Mesodermal cell (in vitro differentiated cells): Measurements from ENCODE around the gene OSM.

Source experiments
- H3K27ac ChIP-seq: 2 replicates; pipeline ENCODE4 v1.7.0; 2013; ENCODE audit warnings: mild to moderate bottlenecking, low read depth, low read length, moderate library complexity; ENCODE audit not compliant: severe bottlenecking
- H3K36me3 ChIP-seq: 2 replicates; pipeline ENCODE4 v1.7.1; 2013; ENCODE audit warnings: mild to moderate bottlenecking, low read length, moderate library complexity; ENCODE audit not compliant: control insufficient read depth, insufficient read depth
- H3K4me1 ChIP-seq: one replicate; pipeline ENCODE4 v1.7.1; 2013; ENCODE audit warnings: mild to moderate bottlenecking, low read length; ENCODE audit not compliant: insufficient read depth, control insufficient read depth, poor library complexity, severe bottlenecking
- H3K4me3 ChIP-seq: 2 replicates; pipeline ENCODE4 v1.7.0; 2013; ENCODE audit warnings: low read length, control low read depth, mild to moderate bottlenecking; ENCODE audit not compliant: insufficient read depth, poor library complexity, severe bottlenecking; ENCODE audit errors: extremely low read depth
- H3K9me3 ChIP-seq: 2 replicates; pipeline ENCODE4 v1.7.1; 2013; ENCODE audit warnings: mild to moderate bottlenecking, low read length, moderate library complexity; ENCODE audit not compliant: control insufficient read depth
- WGBS, 2 experiments: methylation state at CpG; one replicate each; pipeline ENCODE4 v1.1.5; 2013; ENCODE audit warnings: missing lambda C conversion rate in 2 of 2; ENCODE audit not compliant: insufficient coverage in 2 of 2; 5-methylcytosine and 5-hydroxymethylcytosine counted together

The OSM gene

DNA sequence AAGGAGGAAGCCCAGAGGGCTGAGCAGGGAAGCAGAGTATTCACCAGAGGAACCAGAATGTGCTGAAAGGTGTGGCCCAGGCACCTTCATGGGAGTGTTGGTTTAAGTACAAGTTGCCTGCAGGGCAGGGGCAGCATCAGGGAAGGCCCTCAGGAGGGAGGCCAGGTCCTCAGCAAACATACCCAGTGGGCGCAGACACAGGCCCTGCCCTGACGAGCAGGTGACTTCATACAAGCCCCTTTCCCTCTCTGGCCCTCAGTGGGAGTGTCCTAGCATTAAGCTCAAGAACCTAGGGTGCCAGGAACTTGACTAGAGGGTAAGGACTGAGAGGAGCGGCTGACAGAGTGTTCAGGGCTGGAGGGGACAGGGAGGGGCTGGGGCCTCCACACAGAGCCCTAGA lies 30.2 kb upstream of the OSM start:
- WGBS, 2 experiments = 80 to 100% methylated on average over 2 of the region's 3 CpGs
- Histone ChIP-seq H3K36me3 (peaks cover 77% of the 10 kb centered on the region), H3K9me3 (no peaks in the 10 kb centered on the region), H3K4me3 (no peak overlapping the region), H3K4me1 (peaks cover 3% of the 10 kb centered on the region), H3K27ac (no peak overlapping the region)

DNA sequence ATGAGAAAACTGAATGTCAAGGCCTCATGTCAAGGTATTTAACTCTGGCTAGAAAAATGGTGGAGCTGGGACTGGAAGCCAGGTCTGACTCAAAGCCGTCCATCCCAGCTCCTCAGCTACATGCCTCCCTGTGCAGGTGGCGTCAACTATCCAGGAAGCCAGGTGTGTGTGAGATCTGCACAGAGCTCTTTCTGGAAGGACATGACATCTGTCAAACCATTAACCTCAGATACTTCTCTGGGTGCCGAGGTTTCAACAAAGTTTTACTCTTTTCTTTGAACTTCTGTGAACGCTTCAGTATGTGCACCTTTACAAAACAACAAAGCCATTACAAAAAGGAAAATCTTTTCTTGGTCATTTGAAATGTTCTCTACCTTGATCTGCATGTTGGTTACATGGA lies 29.7 kb upstream of the OSM start:
- Histone ChIP-seq H3K4me1 (peaks cover 3% of the 10 kb centered on the region), H3K4me3 (no peak overlapping the region), H3K36me3 (peaks cover 78% of the 10 kb centered on the region), H3K27ac (no peak overlapping the region), H3K9me3 (no peaks in the 10 kb centered on the region)
- WGBS, 2 experiments = 95 to 96% methylated on average over 4 of the region's 4 CpGs

DNA sequence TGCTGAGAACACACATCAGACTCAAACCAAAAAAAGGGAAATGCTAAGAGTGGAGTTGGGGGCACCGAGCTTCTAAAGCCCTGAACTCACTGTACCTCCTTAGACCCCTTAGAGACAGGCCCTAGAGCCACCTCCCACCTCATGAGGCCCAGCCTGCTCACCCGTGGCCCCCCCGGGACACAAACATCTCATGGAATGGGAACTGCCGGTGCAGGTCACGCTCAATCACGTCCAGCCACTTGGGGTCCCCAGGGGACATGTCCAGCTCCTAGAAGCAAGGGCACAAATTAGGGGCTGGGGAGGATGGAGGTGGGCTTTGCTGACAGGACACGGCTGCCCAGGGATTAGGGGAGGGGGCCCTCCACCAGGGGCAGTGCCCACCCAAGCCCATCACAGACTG lies 28.9 kb upstream of the OSM start:
- H3K27ac ChIP-seq = no peak overlapping the region
- 89 to 97% methylated on average over 5 to 6 of the region's 7 CpGs for WGBS, 2 experiments
- H3K4me3 ChIP-seq = no peak overlapping the region
- peaks cover 11% of the 10 kb centered on the region for H3K4me1 ChIP-seq
- no peaks in the 10 kb centered on the region for H3K9me3 ChIP-seq
- peaks cover 70% of the 10 kb centered on the region for H3K36me3 ChIP-seq

DNA sequence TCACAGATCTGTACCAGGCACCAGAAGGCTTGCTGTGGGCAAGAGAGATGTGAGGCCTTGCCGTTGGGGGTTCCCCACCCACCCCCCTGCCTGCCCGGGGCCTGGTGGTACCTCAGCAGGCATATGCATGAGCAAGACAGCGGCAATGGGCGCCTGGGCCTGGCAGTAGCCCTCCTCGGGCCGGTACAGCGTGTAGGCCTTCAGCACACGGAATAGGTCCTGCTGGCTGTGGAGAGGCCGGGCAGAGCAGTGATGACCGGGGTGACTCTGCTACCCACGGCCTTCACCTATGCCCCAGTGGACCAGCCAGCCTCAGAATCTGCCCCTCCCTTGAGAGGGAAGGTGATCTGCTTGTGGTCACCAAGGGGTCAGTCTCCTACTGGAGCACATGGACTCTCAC lies 28.2 kb upstream of the OSM start:
- Histone ChIP-seq H3K9me3 (no peaks in the 10 kb centered on the region), H3K27ac (no peak overlapping the region), H3K4me1 (peaks cover 18% of the 10 kb centered on the region), H3K4me3 (no peak overlapping the region), H3K36me3 (peaks cover 64% of the 10 kb centered on the region)
- WGBS, 2 experiments = 94 to 96% methylated on average over 7 to 8 of the region's 11 CpGs

DNA sequence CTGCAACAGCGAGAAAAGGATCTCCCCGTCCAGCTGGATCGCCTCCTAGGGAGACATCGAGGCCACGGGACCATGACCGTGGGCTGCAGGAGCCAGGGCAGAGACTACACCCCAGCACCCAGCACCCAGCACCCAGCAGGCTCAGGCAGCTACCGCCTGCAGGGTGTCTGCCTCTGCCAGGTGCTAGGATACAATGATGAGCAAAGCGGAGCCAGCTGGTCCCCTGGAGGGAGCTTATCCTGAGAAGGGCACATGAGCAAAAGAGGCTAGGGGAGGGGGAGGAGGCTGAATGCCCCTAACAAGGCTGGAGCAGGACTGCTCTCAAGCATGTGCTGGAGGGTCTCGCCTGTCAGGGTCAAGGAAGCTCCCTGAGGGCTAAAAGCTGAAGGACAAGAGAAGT lies 27.4 kb upstream of the OSM start:
- Histone ChIP-seq H3K9me3 (no peaks in the 10 kb centered on the region), H3K4me1 (peaks cover 19% of the 10 kb centered on the region), H3K27ac (no peak overlapping the region), H3K4me3 (no peak overlapping the region), H3K36me3 (peaks cover 56% of the 10 kb centered on the region)
- WGBS, 2 experiments = 89 to 90% methylated on average over 9 of the region's 9 CpGs

DNA sequence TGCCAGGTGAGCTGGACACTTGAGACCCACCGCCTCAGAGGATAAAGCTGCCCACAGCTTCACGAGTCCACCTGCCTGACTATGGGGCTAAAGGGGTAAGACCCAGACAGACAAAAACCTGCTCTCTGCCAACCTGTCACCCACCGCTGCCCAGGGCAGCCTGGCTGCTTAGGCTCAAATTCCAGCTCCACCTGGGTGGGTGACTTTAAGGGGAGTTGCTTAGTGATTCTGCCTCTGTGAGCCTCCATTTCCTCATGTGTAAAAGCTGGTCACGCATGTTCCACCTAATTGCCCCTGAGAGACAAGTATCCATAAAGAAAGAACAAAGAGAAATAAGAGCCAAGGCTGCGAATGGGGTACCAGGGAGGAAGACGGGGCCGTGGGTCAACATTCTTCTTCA lies 26.4 kb upstream of the OSM start:
- peaks cover 51% of the 10 kb centered on the region for H3K36me3 ChIP-seq
- WGBS, 2 experiments = 94 to 96% methylated on average over 5 to 6 of the region's 7 CpGs
- H3K4me1 ChIP-seq = peaks cover 25% of the 10 kb centered on the region
- H3K27ac ChIP-seq = no peak overlapping the region
- H3K9me3 ChIP-seq = no peaks in the 10 kb centered on the region
- H3K4me3 ChIP-seq = no peak overlapping the region

DNA sequence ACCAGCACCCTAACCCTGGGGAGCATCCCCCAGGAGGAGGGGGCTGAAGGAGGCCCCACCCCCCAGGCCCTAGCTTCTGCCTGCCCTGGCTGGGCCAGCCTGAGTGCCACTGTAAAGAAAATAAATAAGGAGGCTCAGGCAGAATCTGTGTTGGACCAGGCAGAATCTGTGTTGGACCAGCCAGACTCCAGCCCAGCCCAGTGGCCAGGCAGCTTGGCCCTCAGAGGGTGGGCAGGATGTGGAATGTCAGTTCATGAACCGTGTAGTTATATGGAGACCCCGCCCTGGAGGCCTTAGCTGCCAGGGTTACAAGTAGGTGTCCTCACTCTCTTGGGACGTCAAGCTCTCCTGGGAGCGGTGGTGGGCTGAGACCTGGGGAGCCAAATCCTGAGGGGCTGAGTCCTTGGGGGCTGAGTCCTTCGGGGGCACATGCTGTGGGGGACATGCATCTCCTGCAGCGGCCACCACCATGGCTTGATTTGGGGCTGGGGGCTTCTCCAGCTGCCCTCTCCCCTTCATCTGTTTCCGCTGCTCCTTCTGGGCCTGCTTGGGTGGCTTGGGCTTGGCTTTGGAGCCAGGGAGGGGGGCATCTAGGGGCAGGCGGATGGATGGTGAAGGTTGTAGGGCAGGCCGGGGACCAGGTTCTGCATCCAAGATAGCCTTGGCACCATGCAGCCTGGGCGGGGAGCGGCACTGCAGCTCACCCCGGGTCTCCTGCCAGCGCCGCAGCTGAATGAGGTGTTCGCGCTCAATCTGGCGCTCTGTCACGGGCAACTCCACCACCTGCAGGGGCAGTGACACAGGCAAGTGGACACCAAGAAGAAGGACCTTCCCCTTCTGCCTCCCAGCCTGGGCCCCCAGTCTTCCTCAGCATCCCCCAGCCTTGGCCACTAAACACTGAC lies 25.7 kb upstream of the OSM start:
- H3K36me3 ChIP-seq = peaks cover 51% of the 10 kb centered on the region
- no peak overlapping the region for H3K4me3 ChIP-seq
- peaks cover 25% of the 10 kb centered on the region for H3K4me1 ChIP-seq
- no peak overlapping the region for H3K27ac ChIP-seq
- 97 to 99% methylated on average over 15 to 16 of the region's 18 CpGs for WGBS, 2 experiments
- no peaks in the 10 kb centered on the region for H3K9me3 ChIP-seq

DNA sequence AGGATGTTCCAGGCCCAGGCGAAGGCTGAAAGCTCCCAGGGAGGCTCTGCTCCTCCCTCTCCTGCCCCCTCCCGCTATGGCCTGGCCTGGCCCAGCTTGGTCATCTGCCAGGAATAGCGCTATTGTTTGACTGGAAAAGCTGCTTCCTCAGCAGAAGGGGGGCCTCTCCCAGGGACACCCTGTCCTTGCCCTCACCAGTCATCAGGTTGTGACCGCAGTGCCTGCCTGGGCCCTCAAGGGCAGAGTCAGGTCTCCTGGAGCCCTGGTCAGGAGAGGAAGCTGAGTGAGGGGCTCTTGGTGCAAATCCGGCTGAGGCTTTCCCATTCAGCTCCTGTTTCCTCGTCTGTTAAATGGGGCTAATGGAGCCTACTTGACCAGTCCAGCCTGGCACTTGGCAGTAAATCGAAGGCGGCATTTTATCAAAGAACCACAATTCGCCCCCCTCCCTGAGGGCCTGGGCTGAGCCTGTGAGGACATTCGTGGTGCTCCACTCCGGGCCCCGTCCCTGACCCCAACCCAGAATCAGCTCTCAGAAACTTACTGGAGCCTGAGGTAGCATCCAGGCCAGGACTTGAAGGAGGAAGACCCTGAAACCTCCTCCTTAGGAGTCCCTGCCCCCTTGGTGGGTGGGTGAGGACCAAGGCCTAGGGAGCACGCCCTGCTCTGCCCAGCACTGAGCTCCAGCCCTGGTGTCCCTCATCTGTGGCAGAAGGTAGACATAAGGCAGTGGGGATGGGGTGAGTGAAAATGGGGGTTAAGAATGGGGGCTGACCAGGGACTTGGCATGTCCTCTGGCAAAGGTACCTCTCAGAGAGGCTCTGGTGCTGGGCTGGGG lies 24.6 kb upstream of the OSM start:
- 88 to 93% methylated on average over 7 to 9 of the region's 13 CpGs for WGBS, 2 experiments
- Histone ChIP-seq H3K9me3 (no peaks in the 10 kb centered on the region), H3K36me3 (peaks cover 42% of the 10 kb centered on the region), H3K27ac (peak overlapping the region; percentile 31), H3K4me1 (peaks cover 25% of the 10 kb centered on the region), H3K4me3 (no peak overlapping the region)

DNA sequence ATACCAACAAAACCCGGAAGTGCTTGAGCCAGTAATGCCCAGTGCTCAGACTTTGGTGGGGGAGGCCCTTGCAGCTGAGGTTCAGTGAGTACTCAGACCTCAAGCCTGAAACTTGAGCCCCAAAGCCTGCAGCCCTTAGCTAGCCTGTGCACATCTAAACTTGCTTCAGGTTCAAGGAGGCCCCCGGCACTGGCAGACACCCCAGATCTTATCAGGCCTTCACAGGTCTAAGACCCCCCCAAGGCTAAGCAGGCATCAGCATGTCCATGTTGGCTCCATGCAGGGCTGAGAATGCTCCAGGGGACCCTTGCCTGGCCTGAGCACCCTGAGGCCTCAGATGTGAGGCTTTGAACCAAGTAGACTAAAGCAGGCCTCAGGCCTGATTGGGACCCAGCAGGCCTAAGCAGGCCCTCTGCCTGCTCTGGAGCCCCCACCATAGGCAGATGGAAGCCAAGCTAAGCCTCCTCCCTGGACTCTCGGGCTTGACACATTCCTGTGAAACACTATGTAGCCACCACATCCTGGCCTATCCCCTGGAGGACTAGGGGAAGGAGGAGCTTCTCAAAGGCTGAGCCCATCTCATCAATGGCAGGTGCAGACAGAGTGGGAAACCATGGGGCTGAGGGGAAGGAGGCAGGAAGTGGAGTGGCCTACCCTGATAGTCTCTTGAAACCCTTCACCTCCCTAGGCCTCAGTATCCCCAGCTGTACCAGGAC lies 23.8 kb upstream of the OSM start:
- H3K36me3 ChIP-seq = peaks cover 39% of the 10 kb centered on the region
- no peaks in the 10 kb centered on the region for H3K9me3 ChIP-seq
- 57 to 75% methylated on average over 2 to 3 of the region's 3 CpGs for WGBS, 2 experiments
- no peak overlapping the region for H3K4me3 ChIP-seq
- peak overlapping the region; percentile 5 for H3K27ac ChIP-seq
- peaks cover 25% of the 10 kb centered on the region for H3K4me1 ChIP-seq

DNA sequence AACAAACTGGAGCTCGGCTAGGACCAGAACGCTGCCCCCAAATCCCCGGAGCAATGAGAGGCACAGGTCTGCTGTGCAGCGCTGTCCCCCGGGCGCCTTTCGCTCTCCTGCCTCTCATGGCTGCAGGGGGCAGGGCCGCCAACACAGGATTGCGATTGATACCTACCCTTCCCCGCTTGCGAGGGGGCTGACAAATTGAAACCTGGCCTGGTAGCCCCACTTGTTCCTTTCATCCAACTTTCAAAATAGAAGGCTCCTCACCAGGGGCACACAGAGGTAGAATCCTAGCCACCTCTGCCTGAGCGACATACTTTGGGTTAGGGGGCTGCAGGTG lies 23.3 kb upstream of the OSM start:
- peak overlapping the region; percentile 66 for H3K4me3 ChIP-seq
- WGBS, 2 experiments = 15% methylated on average over 12 of the region's 12 CpGs

More for the DNA sequence above, 23.3 kb upstream of the OSM start:
- Histone ChIP-seq H3K27ac (peak overlapping the region; percentile 29), H3K36me3 (peaks cover 35% of the 10 kb centered on the region), H3K9me3 (no peaks in the 10 kb centered on the region), H3K4me1 (peaks cover 25% of the 10 kb centered on the region)
